Prostate gland (tissue), 2 donors: Measurements from ENCODE around the gene S100A13.

Experiments used
- CTCF ChIP-seq, 4 experiments: fragments of 200-600 bp in 2 of 4; fragments of 450-650 bp in 2 of 4; sonication (generic) in 2 of 4; IDR thresholded peaks; 1 replicate in 3 of 4; 2 replicates in 1 of 4; pipeline ENCODE4 v1.5.1; 2016 to 2019; ENCODE audit warnings: antibody characterized with exemption in 4 of 4, mild to moderate bottlenecking in 2 of 4, moderate library complexity in 2 of 4
- POLR2A ChIP-seq: fragments of 450-650 bp; IDR thresholded peaks from one replicate; pipeline ENCODE4 v1.6.1; 2016; ENCODE audit warnings: antibody characterized with exemption, mild to moderate bottlenecking

- TF ChIP-seq POLR2A: no peak
- no peak for TF ChIP-seq CTCF (IDR thresholded peaks at IDR 0.05)
Measured at GRCh38 chr1:153640861-153641260, 13.6 kb upstream of the S100A13 start.
